Transverse colon (tissue), 3 donors: ENCODE data around the gene AGBL4.

Experiments used
- POLR2A ChIP-seq: fragments of 450-650 bp; IDR thresholded peaks from one replicate; pipeline ENCODE4 v1.6.1; 2016; ENCODE audit warnings: antibody characterized with exemption, mild to moderate bottlenecking, moderate library complexity
- TF ChIP-seq, protein P1 (sequence below), 5 experiments: fragments of 200-600 bp in 3 of 5; fragments of 450-650 bp in 2 of 5; sonication (generic) in 3 of 5; IDR thresholded peaks; 1 replicate in 2 of 5; 2 replicates in 3 of 5; pipeline ENCODE4 v1.5.1; 2016 to 2017; ENCODE audit warnings: antibody characterized with exemption in 5 of 5, inconsistent platforms in 3 of 5, mild to moderate bottlenecking in 2 of 5, moderate library complexity in 1 of 5

DNA sequence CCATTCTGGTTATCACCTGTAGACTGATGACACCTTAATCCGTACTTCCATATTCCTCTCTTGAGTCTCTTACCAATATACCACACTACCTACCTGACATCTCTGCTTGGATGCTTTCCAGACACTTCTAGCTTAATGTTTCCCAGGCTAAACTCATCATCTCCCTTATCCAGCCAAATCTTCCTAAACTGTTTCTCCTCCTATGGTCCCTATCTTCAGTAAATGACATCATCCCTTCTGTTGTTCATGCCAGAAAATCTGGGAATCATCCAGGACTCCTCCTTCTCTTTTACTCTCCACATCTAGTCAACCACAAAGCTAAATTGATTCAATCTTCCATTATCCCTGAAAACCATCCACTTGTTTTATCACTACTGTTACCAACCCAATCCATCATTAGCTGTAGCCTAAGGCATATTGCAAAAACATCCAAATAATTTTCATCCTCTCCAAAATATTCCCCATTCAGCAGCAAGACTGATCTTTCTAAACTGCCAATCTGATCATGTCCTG, 783.0 kb downstream of the AGBL4 start:
- no peak for TF ChIP-seq POLR2A
- TF ChIP-seq, protein P1, sequence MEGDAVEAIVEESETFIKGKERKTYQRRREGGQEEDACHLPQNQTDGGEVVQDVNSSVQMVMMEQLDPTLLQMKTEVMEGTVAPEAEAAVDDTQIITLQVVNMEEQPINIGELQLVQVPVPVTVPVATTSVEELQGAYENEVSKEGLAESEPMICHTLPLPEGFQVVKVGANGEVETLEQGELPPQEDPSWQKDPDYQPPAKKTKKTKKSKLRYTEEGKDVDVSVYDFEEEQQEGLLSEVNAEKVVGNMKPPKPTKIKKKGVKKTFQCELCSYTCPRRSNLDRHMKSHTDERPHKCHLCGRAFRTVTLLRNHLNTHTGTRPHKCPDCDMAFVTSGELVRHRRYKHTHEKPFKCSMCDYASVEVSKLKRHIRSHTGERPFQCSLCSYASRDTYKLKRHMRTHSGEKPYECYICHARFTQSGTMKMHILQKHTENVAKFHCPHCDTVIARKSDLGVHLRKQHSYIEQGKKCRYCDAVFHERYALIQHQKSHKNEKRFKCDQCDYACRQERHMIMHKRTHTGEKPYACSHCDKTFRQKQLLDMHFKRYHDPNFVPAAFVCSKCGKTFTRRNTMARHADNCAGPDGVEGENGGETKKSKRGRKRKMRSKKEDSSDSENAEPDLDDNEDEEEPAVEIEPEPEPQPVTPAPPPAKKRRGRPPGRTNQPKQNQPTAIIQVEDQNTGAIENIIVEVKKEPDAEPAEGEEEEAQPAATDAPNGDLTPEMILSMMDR (IDR thresholded peaks at IDR 0.05) = no peak
